MM.1S (cell line): ENCODE results near the gene PCDHA5.

Source experiments
- DNase-seq: peaks from one replicate; pipeline ENCODE4 v3.0.0-alpha.2; 2015
- H2AFZ ChIP-seq: fragments of 300-600 bp; sonication (generic); 2 replicates; pipeline ENCODE4 v1.6.0; 2016; ENCODE audit warnings: antibody characterized with exemption, low read length
- H3F3A ChIP-seq: fragments of 300-600 bp; sonication (generic); 2 replicates; pipeline ENCODE4 v1.6.1; 2016; ENCODE audit warnings: mild to moderate bottlenecking, antibody characterized with exemption, low read length, moderate library complexity, mixed read lengths; ENCODE audit not compliant: insufficient read depth
- H3K27ac ChIP-seq: fragments of 300-600 bp; sonication (generic); 2 replicates; pipeline ENCODE4 v1.5.1; 2016; ENCODE audit warnings: mild to moderate bottlenecking, low read length
- H3K27me3 ChIP-seq: fragments of 300-600 bp; sonication (generic); replicated peaks from 2 replicates; pipeline ENCODE4 v1.6.0; 2016; ENCODE audit warnings: low read length; ENCODE audit not compliant: insufficient read depth
- H3K36me3 ChIP-seq: fragments of 300-600 bp; sonication (generic); replicated peaks from 2 replicates; pipeline ENCODE4 v1.6.1; 2016; ENCODE audit warnings: mild to moderate bottlenecking, low read length, mixed read lengths; ENCODE audit not compliant: insufficient read depth
- H3K4me1 ChIP-seq: fragments of 300-600 bp; sonication (generic); 2 replicates; pipeline ENCODE4 v1.6.1; 2016; ENCODE audit warnings: low read length, mixed read lengths
- H3K4me2 ChIP-seq: fragments of 300-600 bp; sonication (generic); 2 replicates; pipeline ENCODE4 v1.6.0; 2016; ENCODE audit warnings: low read depth, low read length
- H3K4me3 ChIP-seq: fragments of 300-600 bp; sonication (generic); 2 replicates; pipeline ENCODE4 v1.5.1; 2016; ENCODE audit warnings: low read length, mixed read lengths
- H3K79me2 ChIP-seq: fragments of 300-600 bp; sonication (generic); 2 replicates; pipeline ENCODE4 v1.6.1; 2016; ENCODE audit warnings: mixed run types, low read length, mixed read lengths
- H3K9ac ChIP-seq: fragments of 300-600 bp; sonication (generic); 2 replicates; pipeline ENCODE4 v1.6.1; 2016; ENCODE audit warnings: low read length, mixed read lengths
- H3K9me2 ChIP-seq: fragments of 300-600 bp; sonication (generic); replicated peaks from 2 replicates; pipeline ENCODE4 v1.6.1; 2016; ENCODE audit warnings: mild to moderate bottlenecking, low read length, mixed read lengths; ENCODE audit not compliant: insufficient read depth
- H3K9me3 ChIP-seq: fragments of 300-600 bp; sonication (generic); replicated peaks from 2 replicates; pipeline ENCODE4 v1.6.1; 2016; ENCODE audit warnings: mild to moderate bottlenecking, low read length, mixed read lengths; ENCODE audit not compliant: insufficient read depth
- H4K20me1 ChIP-seq: fragments of 300-600 bp; sonication (generic); 2 replicates; pipeline ENCODE4 v1.6.1; 2016; ENCODE audit warnings: mild to moderate bottlenecking, low read length, moderate library complexity, mixed read lengths; ENCODE audit not compliant: insufficient read depth
- EZH2phosphoT487 ChIP-seq: fragments of 300-600 bp; sonication (generic); IDR thresholded peaks from 2 replicates; pipeline ENCODE4 v1.6.1; 2018; ENCODE audit warnings: antibody characterized with exemption, low read length
- TF ChIP-seq, protein P1 (sequence below): fragments of 300-600 bp; sonication (generic); IDR thresholded peaks from 2 replicates; pipeline ENCODE4 v1.5.1; 2016; ENCODE audit warnings: antibody characterized with exemption, low read length, mixed read lengths

The PCDHA5 gene

DNA sequence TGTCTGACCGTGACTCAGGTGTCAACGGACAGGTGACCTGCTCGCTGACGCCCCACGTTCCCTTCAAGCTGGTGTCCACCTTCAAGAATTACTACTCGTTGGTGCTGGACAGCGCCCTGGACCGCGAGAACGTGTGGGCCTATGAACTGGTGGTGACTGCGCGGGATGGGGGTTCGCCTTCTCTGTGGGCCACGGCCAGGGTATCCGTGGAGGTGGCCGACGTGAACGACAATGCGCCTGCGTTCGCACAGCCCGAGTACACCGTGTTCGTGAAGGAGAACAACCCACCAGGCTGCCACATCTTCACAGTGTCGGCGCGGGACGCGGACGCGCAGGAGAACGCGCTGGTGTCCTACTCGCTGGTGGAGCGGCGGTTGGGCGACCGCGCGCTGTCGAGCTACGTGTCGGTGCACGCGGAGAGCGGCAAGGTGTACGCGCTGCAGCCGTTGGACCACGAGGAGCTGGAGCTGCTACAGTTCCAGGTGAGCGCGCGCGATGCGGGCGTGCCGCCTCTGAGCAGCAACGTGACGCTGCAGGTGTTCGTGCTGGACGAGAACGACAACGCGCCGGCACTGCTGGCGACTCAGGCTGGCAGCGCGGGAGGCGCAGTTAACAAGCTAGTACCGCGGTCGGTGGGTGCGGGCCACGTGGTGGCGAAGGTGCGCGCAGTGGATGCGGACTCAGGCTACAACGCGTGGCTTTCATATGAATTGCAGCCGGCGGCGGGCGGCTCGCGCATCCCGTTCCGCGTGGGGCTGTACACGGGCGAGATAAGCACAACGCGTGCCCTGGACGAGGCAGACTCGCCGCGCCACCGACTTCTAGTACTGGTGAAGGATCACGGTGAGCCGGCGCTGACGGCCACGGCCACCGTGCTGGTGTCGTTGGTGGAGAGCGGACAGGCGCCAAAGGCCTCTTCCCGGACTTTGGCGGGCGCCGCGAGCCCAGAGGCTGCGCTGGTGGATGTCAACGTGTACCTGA lies 49.1 kb downstream of the PCDHA5 start:
- H3K79me2 ChIP-seq: no peaks in the 10 kb centered on the region
- H3K9me2 ChIP-seq: no peaks in the 10 kb centered on the region
- no peaks in the 10 kb centered on the region for H3K9me3 ChIP-seq
- H3K9ac ChIP-seq: no peak overlapping the region
- TF ChIP-seq, protein P1, sequence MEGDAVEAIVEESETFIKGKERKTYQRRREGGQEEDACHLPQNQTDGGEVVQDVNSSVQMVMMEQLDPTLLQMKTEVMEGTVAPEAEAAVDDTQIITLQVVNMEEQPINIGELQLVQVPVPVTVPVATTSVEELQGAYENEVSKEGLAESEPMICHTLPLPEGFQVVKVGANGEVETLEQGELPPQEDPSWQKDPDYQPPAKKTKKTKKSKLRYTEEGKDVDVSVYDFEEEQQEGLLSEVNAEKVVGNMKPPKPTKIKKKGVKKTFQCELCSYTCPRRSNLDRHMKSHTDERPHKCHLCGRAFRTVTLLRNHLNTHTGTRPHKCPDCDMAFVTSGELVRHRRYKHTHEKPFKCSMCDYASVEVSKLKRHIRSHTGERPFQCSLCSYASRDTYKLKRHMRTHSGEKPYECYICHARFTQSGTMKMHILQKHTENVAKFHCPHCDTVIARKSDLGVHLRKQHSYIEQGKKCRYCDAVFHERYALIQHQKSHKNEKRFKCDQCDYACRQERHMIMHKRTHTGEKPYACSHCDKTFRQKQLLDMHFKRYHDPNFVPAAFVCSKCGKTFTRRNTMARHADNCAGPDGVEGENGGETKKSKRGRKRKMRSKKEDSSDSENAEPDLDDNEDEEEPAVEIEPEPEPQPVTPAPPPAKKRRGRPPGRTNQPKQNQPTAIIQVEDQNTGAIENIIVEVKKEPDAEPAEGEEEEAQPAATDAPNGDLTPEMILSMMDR: no peak
- no peak for TF ChIP-seq EZH2phosphoT487
- no peaks in the 10 kb centered on the region for H3K27me3 ChIP-seq
- H3K27ac ChIP-seq: no peak overlapping the region
- no peak overlapping the region for H2AFZ ChIP-seq
- DNase-seq: no peak
- no peaks in the 10 kb centered on the region for H3F3A ChIP-seq
- H3K4me2 ChIP-seq: no peak overlapping the region
- no peaks in the 10 kb centered on the region for H4K20me1 ChIP-seq
- no peaks in the 10 kb centered on the region for H3K4me1 ChIP-seq
- no peak overlapping the region for H3K4me3 ChIP-seq
- H3K36me3 ChIP-seq: no peaks in the 10 kb centered on the region
